OCI-LY1 (cell line): ENCODE measurements around the gene LRCH4.

ENCODE experiments used
- H2AFZ ChIP-seq: fragments of 200-600 bp; sonication (generic), shearing (Covaris generic); 2 replicates; pipeline ENCODE4 v1.6.0; 2014; ENCODE audit warnings: antibody characterized with exemption, mild to moderate bottlenecking, low read length
- H3F3A ChIP-seq: fragments of 200-600 bp; sonication (generic), shearing (Covaris generic); 2 replicates; pipeline ENCODE4 v1.6.0; 2014; ENCODE audit warnings: mild to moderate bottlenecking, antibody characterized with exemption, low read length, moderate library complexity; ENCODE audit not compliant: insufficient read depth
- H3K27ac ChIP-seq: fragments of 200-600 bp; sonication (generic); 2 replicates; pipeline ENCODE4 v1.5.1; 2014; ENCODE audit warnings: low read length, mixed run types, mild to moderate bottlenecking, low read depth; ENCODE audit not compliant: poor library complexity, severe bottlenecking
- H3K27me3 ChIP-seq: fragments of 200-600 bp; sonication (generic); 2 replicates; pipeline ENCODE4 v1.6.0; 2014; ENCODE audit warnings: antibody characterized with exemption, mild to moderate bottlenecking, low read length, moderate library complexity; ENCODE audit not compliant: insufficient read depth
- H3K36me3 ChIP-seq: fragments of 200-600 bp; sonication (generic); 2 replicates; pipeline ENCODE4 v1.6.1; 2014; ENCODE audit warnings: mild to moderate bottlenecking, antibody characterized with exemption, low read length, moderate library complexity, mixed read lengths; ENCODE audit not compliant: insufficient read depth
- H3K4me1 ChIP-seq: fragments of 200-600 bp; sonication (generic); 2 replicates; pipeline ENCODE4 v1.5.1; 2014; ENCODE audit warnings: mild to moderate bottlenecking, low read length, moderate library complexity; ENCODE audit not compliant: insufficient read depth, severe bottlenecking
- H3K4me2 ChIP-seq: fragments of 200-600 bp; sonication (generic), shearing (Covaris generic); 2 replicates; pipeline ENCODE4 v1.6.1; 2014; ENCODE audit warnings: low read length
- H3K4me3 ChIP-seq: fragments of 200-600 bp; sonication (generic); 2 replicates; pipeline ENCODE4 v1.5.1; 2014; ENCODE audit warnings: low read length, low read depth, mild to moderate bottlenecking, mixed read lengths; ENCODE audit not compliant: poor library complexity, severe bottlenecking
- H3K79me2 ChIP-seq: fragments of 200-600 bp; shearing (Covaris generic); 2 replicates; pipeline ENCODE4 v1.6.1; 2016; ENCODE audit warnings: mixed run types, low read length, mixed read lengths; ENCODE audit not compliant: insufficient read depth
- H3K9ac ChIP-seq: fragments of 200-600 bp; sonication (generic), shearing (Covaris generic); 2 replicates; pipeline ENCODE4 v1.6.1; 2014; ENCODE audit warnings: mild to moderate bottlenecking, low read length, mixed read lengths
- H3K9me2 ChIP-seq: fragments of 200-600 bp; sonication (generic), shearing (Covaris generic); 2 replicates; pipeline ENCODE4 v1.6.1; 2014; ENCODE audit warnings: low read depth, mild to moderate bottlenecking, low read length, mixed read lengths
- H3K9me3 ChIP-seq: fragments of 200-600 bp; shearing (Covaris generic); 2 replicates; pipeline ENCODE4 v1.6.1; 2014; ENCODE audit warnings: low read length, mixed read lengths
- H4K20me1 ChIP-seq: fragments of 200-600 bp; sonication (generic), shearing (Covaris generic); 2 replicates; pipeline ENCODE4 v1.6.0; 2016; ENCODE audit warnings: mild to moderate bottlenecking, low read length; ENCODE audit not compliant: insufficient read depth
- EZH2 ChIP-seq: fragments of 200-600 bp; sonication (generic), shearing (Covaris generic); IDR thresholded peaks from 2 replicates; pipeline ENCODE4 v1.8.0; 2017; ENCODE audit warnings: borderline replicate concordance, mixed run types, mild to moderate bottlenecking, antibody characterized with exemption, low read length, moderate library complexity, mixed read lengths
- TF ChIP-seq, protein P1 (sequence below): fragments of 200-600 bp; sonication (generic), shearing (Covaris generic); IDR thresholded peaks from 2 replicates; pipeline ENCODE4 v1.5.1; 2017; ENCODE audit warnings: mild to moderate bottlenecking, antibody characterized with exemption, low read length, moderate library complexity, mixed read lengths

LRCH4 gene

DNA sequence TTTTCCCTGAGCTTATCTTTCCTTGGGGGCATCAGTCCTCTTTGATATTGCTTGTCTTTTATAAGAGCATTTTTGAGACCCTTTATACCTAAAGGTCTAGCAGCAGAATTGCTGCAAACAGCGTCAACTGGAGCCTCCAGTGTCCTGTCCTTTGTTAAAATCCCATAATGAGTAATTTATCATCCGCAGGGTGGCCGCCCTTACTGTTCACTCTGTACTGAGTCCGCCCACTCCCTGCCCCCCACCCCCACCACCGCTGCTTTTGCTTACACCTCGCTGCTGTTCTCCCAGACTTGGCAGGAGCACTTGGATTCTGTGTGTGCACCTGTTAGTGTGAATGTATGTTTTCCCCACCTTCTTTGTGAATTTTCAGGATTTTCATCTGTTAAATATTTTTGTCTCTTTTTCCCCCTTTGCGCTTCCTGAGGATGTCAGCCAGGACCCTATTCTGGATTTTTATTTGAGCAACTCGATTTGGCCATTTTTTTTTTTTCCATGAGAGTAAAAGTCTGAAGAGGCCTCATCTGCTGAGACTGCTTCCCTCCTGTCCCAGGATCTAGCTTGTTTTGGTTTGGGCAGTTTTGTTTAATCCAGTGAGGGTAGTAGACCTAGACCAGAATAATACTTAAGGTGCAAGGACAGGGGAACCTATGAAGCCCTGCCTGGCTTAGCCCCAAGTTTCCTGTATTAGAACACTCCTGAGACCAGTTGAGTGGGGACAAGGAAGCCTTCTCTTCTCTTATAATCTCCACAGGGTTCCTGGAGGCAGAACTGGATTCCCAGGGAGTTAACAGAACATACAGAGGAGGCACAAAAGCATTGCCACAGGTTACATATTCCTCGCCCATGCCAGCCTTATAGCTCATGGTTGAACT, 38.8 kb downstream of the LRCH4 start:
- no peak overlapping the region for H3K4me3 ChIP-seq
- H2AFZ ChIP-seq, result no peak overlapping the region
- H3K9me2 ChIP-seq, result no peaks in the 10 kb centered on the region
- H3K4me1 ChIP-seq, result peaks cover 14% of the 10 kb centered on the region
- H3K9me3 ChIP-seq, result no peaks in the 10 kb centered on the region
- H3K27me3 ChIP-seq, result no peaks in the 10 kb centered on the region; the same call in 1 of the 2 replicates
- no peaks in the 10 kb centered on the region; the same call in 1 of the 2 replicates for H4K20me1 ChIP-seq
- no peak overlapping the region for H3K27ac ChIP-seq
- H3K9ac ChIP-seq, result no peak overlapping the region
- TF ChIP-seq, protein P1, sequence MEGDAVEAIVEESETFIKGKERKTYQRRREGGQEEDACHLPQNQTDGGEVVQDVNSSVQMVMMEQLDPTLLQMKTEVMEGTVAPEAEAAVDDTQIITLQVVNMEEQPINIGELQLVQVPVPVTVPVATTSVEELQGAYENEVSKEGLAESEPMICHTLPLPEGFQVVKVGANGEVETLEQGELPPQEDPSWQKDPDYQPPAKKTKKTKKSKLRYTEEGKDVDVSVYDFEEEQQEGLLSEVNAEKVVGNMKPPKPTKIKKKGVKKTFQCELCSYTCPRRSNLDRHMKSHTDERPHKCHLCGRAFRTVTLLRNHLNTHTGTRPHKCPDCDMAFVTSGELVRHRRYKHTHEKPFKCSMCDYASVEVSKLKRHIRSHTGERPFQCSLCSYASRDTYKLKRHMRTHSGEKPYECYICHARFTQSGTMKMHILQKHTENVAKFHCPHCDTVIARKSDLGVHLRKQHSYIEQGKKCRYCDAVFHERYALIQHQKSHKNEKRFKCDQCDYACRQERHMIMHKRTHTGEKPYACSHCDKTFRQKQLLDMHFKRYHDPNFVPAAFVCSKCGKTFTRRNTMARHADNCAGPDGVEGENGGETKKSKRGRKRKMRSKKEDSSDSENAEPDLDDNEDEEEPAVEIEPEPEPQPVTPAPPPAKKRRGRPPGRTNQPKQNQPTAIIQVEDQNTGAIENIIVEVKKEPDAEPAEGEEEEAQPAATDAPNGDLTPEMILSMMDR, result no peak
- no peak for TF ChIP-seq EZH2
- H3K36me3 ChIP-seq, result peaks cover 3% of the 10 kb centered on the region; the same call in 1 of the 2 replicates
- H3F3A ChIP-seq, result no peaks in the 10 kb centered on the region
- no peak overlapping the region for H3K4me2 ChIP-seq
- no peaks in the 10 kb centered on the region for H3K79me2 ChIP-seq

DNA sequence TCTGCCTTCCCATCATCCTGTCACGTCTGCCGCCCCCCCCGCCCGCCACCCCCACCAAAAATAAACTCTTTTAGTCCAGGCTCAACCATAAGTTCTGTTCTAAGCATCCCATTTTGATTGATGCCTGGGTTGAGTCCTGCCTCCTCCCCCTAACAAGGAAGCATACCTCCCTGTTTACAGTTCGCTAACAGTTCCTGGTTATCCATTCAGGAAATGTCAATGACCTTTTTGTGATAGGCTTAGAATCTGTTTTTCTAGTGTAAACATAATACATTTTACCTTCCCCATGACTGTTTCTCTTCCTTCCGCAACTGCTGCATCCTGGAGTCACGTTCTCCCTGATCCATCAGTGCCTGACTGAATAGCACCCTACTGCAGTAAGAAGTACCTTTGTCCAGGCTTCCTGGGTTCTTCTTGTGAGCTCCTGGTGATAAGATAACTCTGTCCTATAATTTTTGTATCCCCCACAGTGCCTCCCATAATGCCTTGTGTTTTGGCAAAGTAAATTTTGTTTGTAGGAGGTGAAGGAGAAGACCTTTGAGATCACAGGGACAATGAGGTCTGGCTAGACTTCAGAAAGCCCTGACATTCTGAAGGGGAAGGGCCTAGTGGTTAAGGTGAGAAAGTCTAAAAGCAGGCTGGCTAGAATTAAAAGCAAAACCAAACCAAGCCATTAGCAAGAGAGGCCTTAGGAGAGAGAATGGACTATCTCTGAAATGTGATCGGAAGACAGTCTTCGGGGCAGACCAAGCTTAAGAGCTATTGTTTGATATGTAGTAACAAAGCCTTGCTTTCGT, 39.6 kb downstream of the LRCH4 start:
- no peaks in the 10 kb centered on the region for H3K9me2 ChIP-seq
- no peak overlapping the region for H2AFZ ChIP-seq
- no peak overlapping the region for H3K4me3 ChIP-seq
- no peak overlapping the region for H3K9ac ChIP-seq
- no peaks in the 10 kb centered on the region; the same call in 1 of the 2 replicates for H4K20me1 ChIP-seq
- H3K4me2 ChIP-seq, result no peak overlapping the region
- H3K4me1 ChIP-seq, result peaks cover 14% of the 10 kb centered on the region
- no peak overlapping the region for H3K27ac ChIP-seq
- no peaks in the 10 kb centered on the region for H3K9me3 ChIP-seq
- H3K27me3 ChIP-seq, result no peaks in the 10 kb centered on the region; the same call in 1 of the 2 replicates
- peaks cover 3% of the 10 kb centered on the region; the same call in 1 of the 2 replicates for H3K36me3 ChIP-seq
- no peak for TF ChIP-seq EZH2
- TF ChIP-seq, protein P1, result no peak
- no peaks in the 10 kb centered on the region for H3K79me2 ChIP-seq
- H3F3A ChIP-seq, result no peaks in the 10 kb centered on the region

DNA sequence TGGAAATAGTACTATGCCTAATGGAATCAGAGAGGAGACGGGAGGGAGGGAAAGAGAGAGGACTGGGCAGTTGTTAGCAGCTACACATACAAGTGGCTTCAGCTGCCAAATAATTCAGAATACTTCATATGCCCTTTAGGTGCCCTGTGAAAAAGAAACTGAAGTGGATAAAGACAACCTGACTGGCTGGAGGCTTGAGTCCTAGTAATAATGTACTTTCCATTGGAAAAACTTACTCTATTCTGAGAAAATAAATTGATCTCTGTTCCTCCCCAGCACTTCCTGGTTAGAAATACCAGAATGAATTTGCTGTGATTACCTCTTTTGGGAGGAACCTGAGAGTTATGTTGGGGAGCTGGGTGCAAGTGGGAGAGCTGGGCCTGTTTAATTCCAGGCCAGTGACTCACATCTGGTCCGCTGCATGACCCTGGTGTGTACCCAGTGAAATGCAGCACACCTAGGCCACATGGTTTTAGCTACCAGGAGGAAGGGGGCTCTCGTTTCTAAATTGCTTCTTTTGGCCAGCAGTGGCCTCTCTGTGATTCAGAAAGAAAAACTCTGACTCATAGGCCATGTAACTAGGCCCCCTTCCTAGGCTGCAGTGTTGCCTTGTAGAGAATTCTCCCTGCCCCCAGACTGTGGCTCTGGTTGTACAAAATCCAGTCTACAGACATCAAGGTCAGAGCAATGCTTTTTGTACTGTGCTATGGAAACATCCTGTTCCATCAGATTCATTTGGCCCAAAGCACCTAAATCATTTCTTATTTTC, 40.4 kb downstream of the LRCH4 start:
- H3K4me2 ChIP-seq, result no peak overlapping the region
- H4K20me1 ChIP-seq, result no peaks in the 10 kb centered on the region; the same call in 1 of the 2 replicates
- peaks cover 13% of the 10 kb centered on the region for H3K4me1 ChIP-seq
- H3K9me3 ChIP-seq, result no peaks in the 10 kb centered on the region
- no peaks in the 10 kb centered on the region for H3F3A ChIP-seq
- H3K4me3 ChIP-seq, result no peak overlapping the region
- no peaks in the 10 kb centered on the region for H3K9me2 ChIP-seq
- H3K79me2 ChIP-seq, result no peaks in the 10 kb centered on the region
- H3K9ac ChIP-seq, result no peak overlapping the region
- peaks cover 2% of the 10 kb centered on the region; the same call in 1 of the 2 replicates for H3K36me3 ChIP-seq
- TF ChIP-seq, protein P1, result no peak
- TF ChIP-seq EZH2, result no peak
- H3K27ac ChIP-seq, result no peak overlapping the region
- no peak overlapping the region for H2AFZ ChIP-seq
- no peaks in the 10 kb centered on the region; the same call in 1 of the 2 replicates for H3K27me3 ChIP-seq
